Subcutaneous abdominal adipose tissue (tissue), 5 donors: ENCODE data around the gene TRAK1.
A peak's percentile ranks its signal among the peaks of the same experiment; 100 is the strongest.

Experiments used
- H3K27ac ChIP-seq: one replicate; pipeline ENCODE4 v1.7.0; 2013; ENCODE audit warnings: low read depth, mild to moderate bottlenecking, inconsistent platforms, low read length, moderate library complexity
- H3K27me3 ChIP-seq, 5 donors: one replicate each; pipeline ENCODE4 v1.7.0; 2013; ENCODE audit warnings: low read length in 5 of 5, inconsistent platforms in 1 of 5; ENCODE audit not compliant: control insufficient read depth in 5 of 5, insufficient read depth in 4 of 5
- H3K36me3 ChIP-seq, 5 donors: one replicate each; pipeline ENCODE4 v1.7.0; 2013; ENCODE audit warnings: low read length in 5 of 5; ENCODE audit not compliant: control insufficient read depth in 5 of 5, insufficient read depth in 5 of 5
- H3K4me1 ChIP-seq, 5 donors: one replicate each; pipeline ENCODE4 v1.7.0; 2013; ENCODE audit warnings: low read length in 5 of 5, mild to moderate bottlenecking in 3 of 5, moderate library complexity in 1 of 5; ENCODE audit not compliant: control insufficient read depth in 5 of 5, insufficient read depth in 5 of 5
- H3K4me3 ChIP-seq, 5 donors: one replicate each; pipeline ENCODE4 v1.7.0; 2013; ENCODE audit warnings: low read length in 5 of 5, low read depth in 1 of 5
- H3K9ac ChIP-seq, 5 donors: one replicate each; pipeline ENCODE4 v1.7.0; 2013; ENCODE audit warnings: low read length in 5 of 5, mild to moderate bottlenecking in 4 of 5, moderate library complexity in 3 of 5
- H3K9me3 ChIP-seq, 5 donors: one replicate each; pipeline ENCODE4 v1.7.0; 2013; ENCODE audit warnings: low read length in 5 of 5; ENCODE audit not compliant: control insufficient read depth in 5 of 5
- donor health status: healthy.
- donor health status: healthy.
- donor health status: healthy.
- donor health status: healthy.
- donor health status: healthy.

The TRAK1 gene

GRCh38 chr3:42214064-42214463, 122.9 kb downstream of the TRAK1 start:
- Histone ChIP-seq H3K4me3 (no peak overlapping the region), H3K36me3 (peaks cover 14 to 89% (median 71%) of the 10 kb centered on the region in 5 donors), H3K27ac (no peak overlapping the region), H3K27me3 (no peaks in the 10 kb centered on the region), H3K9me3 (no peaks in the 10 kb centered on the region), H3K9ac (peak overlapping the region in 1 of 5 donors; percentile 17), H3K4me1 (peaks cover 0 to 3% (median 0%) of the 10 kb centered on the region in 5 donors)

DNA sequence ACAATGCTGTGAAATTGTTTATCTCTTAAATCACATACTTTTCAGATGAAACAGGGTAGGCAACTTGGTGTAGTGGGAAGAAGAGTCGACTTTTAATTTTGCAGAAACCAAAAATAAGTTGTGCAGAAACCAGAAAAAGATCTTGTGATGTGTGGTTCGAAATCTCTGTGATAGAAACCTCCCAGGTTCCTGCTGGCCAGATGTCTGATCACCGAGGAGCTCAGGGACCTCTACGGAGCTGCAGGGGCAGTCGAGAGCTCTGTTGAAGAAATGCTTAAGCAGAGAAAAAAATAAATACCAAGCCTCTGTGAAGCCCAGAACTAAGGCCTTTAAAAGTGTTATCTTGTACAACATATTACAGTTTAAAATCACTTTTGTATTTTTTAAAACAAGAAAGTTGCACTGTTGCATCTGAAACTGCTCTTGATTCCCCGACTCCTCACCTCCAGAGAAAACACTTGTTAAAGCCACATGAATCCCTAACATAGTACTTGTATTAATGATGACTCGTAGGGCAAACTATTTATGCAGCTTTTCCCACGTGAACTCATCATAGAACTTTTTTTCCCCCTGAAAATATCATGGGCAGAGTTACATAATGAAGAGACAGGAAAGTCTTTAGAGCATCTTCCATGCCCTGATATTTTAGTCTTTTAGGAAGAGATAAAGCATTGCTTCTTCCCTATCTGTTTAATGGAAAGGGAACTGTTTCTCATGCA, 123.6 kb downstream of the TRAK1 start:
- H3K4me3 ChIP-seq = no peak overlapping the region
- peak overlapping the region in 1 of 5 donors; percentile 17 for H3K9ac ChIP-seq
- no peaks in the 10 kb centered on the region for H3K9me3 ChIP-seq
- H3K27me3 ChIP-seq = no peaks in the 10 kb centered on the region
- peaks cover 0 to 3% (median 0%) of the 10 kb centered on the region in 5 donors for H3K4me1 ChIP-seq
- H3K27ac ChIP-seq = no peak overlapping the region
- peaks cover 11 to 88% (median 69%) of the 10 kb centered on the region in 5 donors for H3K36me3 ChIP-seq

DNA sequence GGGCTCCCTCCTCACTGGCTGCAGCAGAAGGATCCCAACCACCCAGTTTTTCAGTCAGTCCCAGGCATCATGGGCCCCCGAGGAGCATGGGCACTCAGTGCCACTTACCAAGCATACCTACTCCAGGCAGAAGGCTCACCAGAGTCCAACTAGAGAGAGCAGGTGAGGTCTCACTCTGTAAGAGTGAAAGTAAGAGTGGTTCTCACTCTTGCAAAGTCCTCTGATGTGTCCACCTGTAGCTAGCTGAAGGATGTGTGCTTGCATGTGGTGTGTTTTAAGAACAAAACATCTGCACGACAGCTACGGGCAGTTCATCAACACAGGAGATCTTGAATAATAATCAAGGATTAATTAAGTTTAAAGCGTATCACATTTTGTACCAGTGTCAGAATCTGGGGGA, 125.1 kb downstream of the TRAK1 start:
- H3K27ac ChIP-seq = no peak overlapping the region
- H3K36me3 ChIP-seq = peaks cover 7 to 87% (median 65%) of the 10 kb centered on the region in 5 donors
- no peaks in the 10 kb centered on the region for H3K9me3 ChIP-seq
- H3K27me3 ChIP-seq = no peaks in the 10 kb centered on the region
- peaks cover 0 to 3% (median 0%) of the 10 kb centered on the region in 5 donors for H3K4me1 ChIP-seq
- H3K4me3 ChIP-seq = no peak overlapping the region
- no peak overlapping the region for H3K9ac ChIP-seq

DNA sequence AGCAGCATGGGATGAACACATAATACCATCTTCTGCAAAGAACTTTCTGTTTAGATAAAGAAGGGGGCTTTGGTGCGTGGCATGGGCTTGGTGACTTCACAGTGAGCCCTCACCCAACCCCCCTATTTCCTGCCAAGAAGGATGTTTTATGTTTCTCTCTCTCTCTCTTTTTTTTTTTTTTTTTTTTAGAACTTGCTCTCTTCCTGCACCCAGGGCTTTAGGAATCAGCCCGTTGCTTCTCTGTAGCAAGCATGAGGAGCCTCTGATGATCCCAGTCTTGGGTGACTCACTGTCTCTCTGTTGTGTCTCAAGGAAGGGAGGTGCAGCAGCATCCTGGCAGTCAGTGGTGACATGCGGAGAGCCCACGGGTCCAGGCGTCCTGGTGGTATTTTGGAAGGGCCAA, 125.8 kb downstream of the TRAK1 start:
- Histone ChIP-seq H3K9ac (no peak overlapping the region), H3K4me1 (peaks cover 0 to 3% (median 0%) of the 10 kb centered on the region in 5 donors), H3K27me3 (no peaks in the 10 kb centered on the region), H3K27ac (no peak overlapping the region), H3K9me3 (no peaks in the 10 kb centered on the region), H3K36me3 (peaks cover 2 to 86% (median 65%) of the 10 kb centered on the region in 5 donors), H3K4me3 (no peak overlapping the region)

- no peak overlapping the region for H3K4me3 ChIP-seq
- peaks cover 4 to 18% (median 12%) of the 10 kb centered on the region in 5 donors for H3K4me1 ChIP-seq
- no peaks in the 10 kb centered on the region for H3K9me3 ChIP-seq
- H3K27ac ChIP-seq = no peak overlapping the region
- no peak overlapping the region for H3K9ac ChIP-seq
- H3K27me3 ChIP-seq = no peaks in the 10 kb centered on the region
- H3K36me3 ChIP-seq = peaks cover 3 to 92% (median 69%) of the 10 kb centered on the region in 5 donors
These were observed 129.4 kb downstream of the TRAK1 start for GRCh38 chr3:42220436-42221121.

GRCh38 chr3:42222942-42223693, 132.0 kb downstream of the TRAK1 start:
- Histone ChIP-seq H3K9ac (no peak overlapping the region), H3K27me3 (no peaks in the 10 kb centered on the region), H3K36me3 (peaks cover 6 to 77% (median 55%) of the 10 kb centered on the region in 5 donors), H3K9me3 (no peaks in the 10 kb centered on the region), H3K4me3 (no peak overlapping the region), H3K27ac (no peak overlapping the region), H3K4me1 (peaks cover 4 to 18% (median 12%) of the 10 kb centered on the region in 5 donors)

GRCh38 chr3:42224178-42224577, 133.0 kb downstream of the TRAK1 start:
- Histone ChIP-seq H3K36me3 (peaks cover 6 to 71% (median 51%) of the 10 kb centered on the region in 5 donors), H3K27ac (no peak overlapping the region)

DNA sequence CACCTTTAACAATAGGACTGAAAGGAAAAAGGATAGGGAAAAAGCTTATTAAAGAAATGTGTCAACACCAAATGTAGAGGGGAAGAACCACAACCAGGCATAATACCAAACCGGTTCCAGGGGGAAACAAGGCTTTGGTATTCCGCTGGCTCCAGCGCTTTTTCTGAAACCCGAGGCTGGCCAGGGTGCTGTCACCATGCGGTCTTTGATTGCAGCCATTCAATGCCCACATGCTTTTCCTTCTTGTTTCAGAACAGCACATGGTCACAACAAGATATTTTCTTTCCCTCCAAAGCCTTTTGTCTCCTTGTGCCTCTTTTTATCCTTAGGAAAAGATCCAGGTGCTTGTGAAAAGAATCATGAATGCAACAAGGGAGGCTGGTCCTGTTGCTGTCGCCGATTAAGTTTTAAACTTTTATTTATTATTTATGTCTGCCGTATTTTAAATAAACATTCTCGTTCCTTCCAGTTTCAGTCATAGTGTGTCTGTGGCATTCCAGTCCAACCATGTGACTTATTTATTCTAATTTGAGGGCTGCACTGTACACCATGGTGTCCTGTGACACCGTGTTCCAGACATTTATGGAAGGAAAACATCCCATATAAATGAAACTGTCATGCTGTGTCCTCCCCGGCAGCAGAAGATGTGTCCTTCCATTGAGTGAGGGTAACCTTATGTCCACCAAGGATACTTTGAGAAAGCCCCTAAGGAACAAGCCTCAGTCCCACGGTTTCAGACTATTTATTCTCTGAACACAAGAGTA, 133.7 kb downstream of the TRAK1 start:
- Histone ChIP-seq H3K36me3 (peaks cover 6 to 64% (median 46%) of the 10 kb centered on the region in 5 donors), H3K27ac (no peak overlapping the region)

More at GRCh38 chr3:42224178-42224577, 133.0 kb downstream of the TRAK1 start:
- Histone ChIP-seq H3K4me3 (no peak overlapping the region), H3K9ac (no peak overlapping the region), H3K4me1 (peaks cover 4 to 18% (median 12%) of the 10 kb centered on the region in 5 donors), H3K27me3 (no peaks in the 10 kb centered on the region), H3K9me3 (no peaks in the 10 kb centered on the region)

DNA sequence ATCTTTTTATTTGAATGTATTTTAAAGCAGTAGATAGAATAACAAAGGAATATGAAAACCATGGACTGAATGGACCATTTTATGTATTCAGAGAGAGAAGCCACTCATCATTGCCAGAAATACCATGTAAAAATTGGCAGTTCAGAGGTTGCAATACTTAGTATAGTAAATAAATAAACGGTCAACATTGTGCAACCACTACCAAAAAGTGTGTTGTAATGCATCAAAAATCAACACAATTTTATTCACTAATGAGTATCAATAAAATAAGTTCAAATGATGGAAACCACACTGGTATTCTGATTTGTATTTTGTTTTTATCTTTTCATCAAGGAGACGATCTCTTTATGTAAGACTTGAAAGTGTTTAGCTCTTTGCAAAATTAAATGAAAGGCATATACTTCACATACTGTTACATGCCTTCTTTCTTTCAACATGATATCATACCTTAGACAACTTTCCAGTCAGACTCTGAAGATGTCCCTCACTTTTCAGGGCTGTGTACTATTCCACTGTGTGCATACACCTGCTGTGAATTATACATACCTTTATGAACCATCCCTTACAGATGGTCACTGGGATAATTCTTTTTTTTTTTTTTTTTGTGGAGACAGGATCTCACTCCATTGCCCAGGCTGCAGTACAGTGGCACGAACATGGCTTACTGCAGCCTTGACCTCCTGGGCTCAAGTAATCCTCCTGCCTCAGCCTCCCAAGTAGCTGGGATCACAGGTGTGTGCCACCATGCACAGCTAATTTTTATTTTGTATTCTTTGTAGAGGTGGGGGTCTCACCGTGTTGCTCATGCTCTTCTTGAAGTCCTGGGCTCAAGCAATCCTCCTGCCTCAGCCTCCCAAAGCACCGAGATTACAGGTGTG, 134.6 kb downstream of the TRAK1 start:
- no peaks in the 10 kb centered on the region for H3K9me3 ChIP-seq
- H3K27ac ChIP-seq = no peak overlapping the region
- peaks cover 2 to 21% (median 16%) of the 10 kb centered on the region in 5 donors for H3K4me1 ChIP-seq
- H3K36me3 ChIP-seq = peaks cover 6 to 55% (median 37%) of the 10 kb centered on the region in 5 donors
- H3K27me3 ChIP-seq = no peaks in the 10 kb centered on the region
- H3K9ac ChIP-seq = no peak overlapping the region
- no peak overlapping the region for H3K4me3 ChIP-seq

More for the DNA sequence above, 133.7 kb downstream of the TRAK1 start:
- no peak overlapping the region for H3K4me3 ChIP-seq
- no peaks in the 10 kb centered on the region for H3K9me3 ChIP-seq
- H3K4me1 ChIP-seq = peaks cover 4 to 18% (median 14%) of the 10 kb centered on the region in 5 donors
- H3K27me3 ChIP-seq = no peaks in the 10 kb centered on the region
- H3K9ac ChIP-seq = no peak overlapping the region
